ENCODE measurements around the gene TJAP1. TPM values are rescaled to one million over a fixed set of nuclear protein-coding genes. Genes with fewer than 3 reads are reported as not detected.

Gene TJAP1
- total and polyA plus RNA-seq, 10 donors, result 13.5 to 40.0 (median 33.3) TPM

GRCh38 chr6:43490523-43490939 is 13.2 kb downstream of the TJAP1 start:
- intact Hi-C loops (cut with DNase I; ENCODE audit: low total_unique reads), result no loop called here
- no peaks in the 10 kb centered on the region for H3K9me3 ChIP-seq
- H3K4me3 ChIP-seq, result no peak overlapping the region
- DNase-seq, result no peak
- H3K27ac ChIP-seq, result no peak overlapping the region
- no peaks in the 10 kb centered on the region for H3K27me3 ChIP-seq (replicated peaks in 1 of 7)
- TF ChIP-seq, protein P1, sequence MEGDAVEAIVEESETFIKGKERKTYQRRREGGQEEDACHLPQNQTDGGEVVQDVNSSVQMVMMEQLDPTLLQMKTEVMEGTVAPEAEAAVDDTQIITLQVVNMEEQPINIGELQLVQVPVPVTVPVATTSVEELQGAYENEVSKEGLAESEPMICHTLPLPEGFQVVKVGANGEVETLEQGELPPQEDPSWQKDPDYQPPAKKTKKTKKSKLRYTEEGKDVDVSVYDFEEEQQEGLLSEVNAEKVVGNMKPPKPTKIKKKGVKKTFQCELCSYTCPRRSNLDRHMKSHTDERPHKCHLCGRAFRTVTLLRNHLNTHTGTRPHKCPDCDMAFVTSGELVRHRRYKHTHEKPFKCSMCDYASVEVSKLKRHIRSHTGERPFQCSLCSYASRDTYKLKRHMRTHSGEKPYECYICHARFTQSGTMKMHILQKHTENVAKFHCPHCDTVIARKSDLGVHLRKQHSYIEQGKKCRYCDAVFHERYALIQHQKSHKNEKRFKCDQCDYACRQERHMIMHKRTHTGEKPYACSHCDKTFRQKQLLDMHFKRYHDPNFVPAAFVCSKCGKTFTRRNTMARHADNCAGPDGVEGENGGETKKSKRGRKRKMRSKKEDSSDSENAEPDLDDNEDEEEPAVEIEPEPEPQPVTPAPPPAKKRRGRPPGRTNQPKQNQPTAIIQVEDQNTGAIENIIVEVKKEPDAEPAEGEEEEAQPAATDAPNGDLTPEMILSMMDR (IDR thresholded peaks at IDR 0.05 in 8 of 11, conservative IDR thresholded peaks at IDR 0.05 in 3 of 11), result no peak
- TF ChIP-seq POLR2AphosphoS5 (IDR thresholded peaks at IDR 0.05) (no peak), POLR2A (IDR thresholded peaks at IDR 0.05) (no peak)
- H3K36me3 ChIP-seq, result peaks cover 0 to 47% (median 0%) of the 10 kb centered on the region in 6 donors
- peaks cover 0 to 20% (median 9%) of the 10 kb centered on the region in 6 donors for H3K4me1 ChIP-seq
- 74 to 89% (median 84%) methylated on average over 4 to 6 of the region's 6 CpGs for whole genome bisulfite sequencing, 5 donors

DNA sequence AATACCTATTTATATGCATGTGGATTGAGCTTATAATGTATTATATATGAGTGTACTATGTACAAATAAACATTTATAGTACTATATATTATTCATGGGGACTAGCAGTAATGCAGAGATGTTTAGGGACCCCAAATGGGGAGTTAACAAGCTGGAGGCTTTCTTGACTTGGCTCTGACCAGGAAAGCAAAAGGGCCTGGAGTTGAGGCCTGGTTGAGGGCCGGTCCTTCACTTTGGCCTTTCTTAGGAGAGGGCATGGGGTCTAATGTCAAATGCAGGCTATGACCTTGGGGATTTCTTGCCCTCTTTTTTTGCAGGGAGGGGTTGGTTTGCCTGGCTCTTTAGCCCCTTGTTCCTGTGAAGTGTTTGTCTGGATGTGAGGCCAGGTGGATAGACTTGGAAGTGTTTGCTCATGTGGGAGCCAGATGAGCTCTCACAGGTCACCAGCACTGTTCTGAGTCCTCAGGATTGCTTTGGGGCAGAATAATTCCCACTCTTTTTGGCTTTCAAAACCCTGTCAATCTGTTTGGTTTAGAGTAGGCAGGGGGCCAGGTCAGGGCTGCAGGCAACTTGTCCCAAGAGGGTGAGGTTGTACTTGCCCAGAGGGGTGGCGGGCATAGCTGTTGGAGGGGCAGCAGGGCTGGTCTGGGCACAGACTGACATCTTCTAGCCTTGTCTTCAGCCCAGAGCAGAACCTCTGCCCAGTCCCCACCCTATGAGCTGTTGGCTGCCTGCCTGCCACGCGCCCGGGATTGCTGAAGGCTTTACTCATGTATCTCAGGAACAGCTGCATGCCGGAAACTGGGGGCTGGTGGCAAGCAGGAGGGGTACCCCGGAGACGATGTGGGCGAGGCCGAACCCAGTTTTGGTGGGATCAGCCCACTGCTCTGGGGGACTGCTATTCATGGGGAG is 14.6 kb downstream of the TJAP1 start:
- no peaks in the 10 kb centered on the region for H3K27me3 ChIP-seq (replicated peaks in 1 of 7)
- intact Hi-C loops (cut with DNase I; ENCODE audit: low total_unique reads), result no loop called here
- H3K27ac ChIP-seq, result peak overlapping the region in 1 of 8 donors; percentile 9
- WGBS, 5 donors, result 74 to 96% (median 78%) methylated on average over 2 to 10 of the region's 10 CpGs
- H3K4me3 ChIP-seq, result no peak overlapping the region
- no peaks in the 10 kb centered on the region for H3K9me3 ChIP-seq
- H3K36me3 ChIP-seq, result peaks cover 0 to 33% (median 0%) of the 10 kb centered on the region in 6 donors
- TF ChIP-seq POLR2AphosphoS5 (IDR thresholded peaks at IDR 0.05), result peak in 1 of 3 donors; percentile 31
- TF ChIP-seq, protein P1 (IDR thresholded peaks at IDR 0.05 in 8 of 11, conservative IDR thresholded peaks at IDR 0.05 in 3 of 11), result no peak
- DNase-seq, result no peak
- peaks cover 0 to 20% (median 14%) of the 10 kb centered on the region in 6 donors for H3K4me1 ChIP-seq

DNA sequence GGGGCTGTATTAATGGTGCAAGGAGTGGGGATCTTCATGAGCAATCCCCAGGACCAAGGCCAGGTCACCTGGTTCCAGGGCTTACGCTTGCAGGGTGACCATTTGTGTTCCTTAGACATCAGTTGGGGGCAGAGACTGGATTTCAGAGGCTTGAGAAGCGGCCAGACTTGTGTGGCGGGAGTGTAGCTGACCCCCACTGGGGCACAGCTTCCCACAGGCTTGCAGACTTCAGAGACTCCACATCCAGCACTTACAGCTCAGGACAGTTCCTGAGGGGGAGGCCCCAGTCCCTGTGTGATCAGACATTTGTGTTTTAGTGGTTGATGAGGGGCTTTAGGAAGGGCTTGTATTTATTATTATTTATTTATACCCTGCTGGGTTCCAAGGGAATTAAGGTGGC is 15.3 kb downstream of the TJAP1 start:
- H3K27me3 ChIP-seq (replicated peaks in 1 of 7), result no peaks in the 10 kb centered on the region
- no peak overlapping the region for H3K4me3 ChIP-seq
- TF ChIP-seq POLR2AphosphoS5 (IDR thresholded peaks at IDR 0.05), result no peak
- TF ChIP-seq, protein P1 (IDR thresholded peaks at IDR 0.05 in 8 of 11, conservative IDR thresholded peaks at IDR 0.05 in 3 of 11), result no peak
- no peak for TF ChIP-seq POLR2A (IDR thresholded peaks at IDR 0.05)
- H3K4me1 ChIP-seq, result peaks cover 0 to 20% (median 14%) of the 10 kb centered on the region in 6 donors
- DNase-seq, result no peak
- no peaks in the 10 kb centered on the region for H3K9me3 ChIP-seq
- WGBS, 5 donors, result 80 to 89% (median 83%) methylated on average over 2 to 3 of the region's 3 CpGs
- peak overlapping the region in 1 of 8 donors; percentile 9 for H3K27ac ChIP-seq
- peaks cover 0 to 36% (median 1%) of the 10 kb centered on the region in 6 donors for H3K36me3 ChIP-seq
- intact Hi-C loops (cut with DNase I; ENCODE audit: low total_unique reads), result no loop called here

DNA sequence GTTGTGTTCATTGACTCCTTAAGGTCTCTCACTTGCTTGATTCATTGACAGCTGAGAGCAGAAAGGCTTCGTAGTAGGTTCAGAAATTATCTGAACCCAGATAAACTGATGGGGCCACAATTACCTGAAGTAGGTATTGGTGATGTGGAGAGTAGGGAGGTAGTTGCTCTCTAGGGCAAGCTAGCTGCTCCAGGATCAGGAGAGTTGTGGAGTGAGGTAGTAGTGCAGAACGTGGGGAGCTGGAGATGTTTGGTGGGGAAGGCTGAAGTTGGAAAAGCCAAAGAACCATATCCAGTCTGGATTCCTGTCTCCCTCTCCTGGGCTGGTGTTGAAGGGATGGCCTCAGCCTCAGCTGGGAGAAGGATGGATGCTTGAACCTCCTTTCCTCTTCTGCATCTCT is 15.9 kb downstream of the TJAP1 start:
- no peak for DNase-seq
- peaks cover 0 to 20% (median 14%) of the 10 kb centered on the region in 6 donors for H3K4me1 ChIP-seq
- no peaks in the 10 kb centered on the region for H3K9me3 ChIP-seq
- H3K36me3 ChIP-seq, result peaks cover 0 to 39% (median 6%) of the 10 kb centered on the region in 6 donors
- H3K27ac ChIP-seq, result no peak overlapping the region
- H3K27me3 ChIP-seq (replicated peaks in 1 of 7), result no peaks in the 10 kb centered on the region
- H3K4me3 ChIP-seq, result no peak overlapping the region
- TF ChIP-seq POLR2AphosphoS5 (IDR thresholded peaks at IDR 0.05) (no peak), POLR2A (IDR thresholded peaks at IDR 0.05) (no peak)
- TF ChIP-seq, protein P1 (IDR thresholded peaks at IDR 0.05 in 8 of 11, conservative IDR thresholded peaks at IDR 0.05 in 3 of 11), result no peak
- intact Hi-C loops (cut with DNase I; ENCODE audit: low total_unique reads), result no loop called here
- WGBS, 5 donors, result 83 to 94% (median 84%) methylated on average over 2 of the region's 2 CpGs
